Adrenal gland (tissue), 5 donors: ENCODE results near the gene RSBN1.

ENCODE experiments used
- POLR2A ChIP-seq, 2 donors: fragments of 450-650 bp; IDR thresholded peaks; one replicate each; pipeline ENCODE4 v1.6.1; 2017; ENCODE audit warnings: antibody characterized with exemption in 2 of 2, mild to moderate bottlenecking in 2 of 2, moderate library complexity in 1 of 2
- TF ChIP-seq, protein P1 (sequence below), 6 experiments: fragments of 450-650 bp in 4 of 6; fragments of 200-600 bp in 2 of 6; sonication (generic) in 1 of 6; IDR thresholded peaks; 1 replicate in 5 of 6; 2 replicates in 1 of 6; pipeline versions ENCODE4 v1.5.1 to v1.8.0; 2016 to 2021; ENCODE audit warnings: antibody characterized with exemption in 6 of 6, mild to moderate bottlenecking in 2 of 6, moderate library complexity in 1 of 6
- donor health status: DM: no; HTN: no; CAD: no.

DNA sequence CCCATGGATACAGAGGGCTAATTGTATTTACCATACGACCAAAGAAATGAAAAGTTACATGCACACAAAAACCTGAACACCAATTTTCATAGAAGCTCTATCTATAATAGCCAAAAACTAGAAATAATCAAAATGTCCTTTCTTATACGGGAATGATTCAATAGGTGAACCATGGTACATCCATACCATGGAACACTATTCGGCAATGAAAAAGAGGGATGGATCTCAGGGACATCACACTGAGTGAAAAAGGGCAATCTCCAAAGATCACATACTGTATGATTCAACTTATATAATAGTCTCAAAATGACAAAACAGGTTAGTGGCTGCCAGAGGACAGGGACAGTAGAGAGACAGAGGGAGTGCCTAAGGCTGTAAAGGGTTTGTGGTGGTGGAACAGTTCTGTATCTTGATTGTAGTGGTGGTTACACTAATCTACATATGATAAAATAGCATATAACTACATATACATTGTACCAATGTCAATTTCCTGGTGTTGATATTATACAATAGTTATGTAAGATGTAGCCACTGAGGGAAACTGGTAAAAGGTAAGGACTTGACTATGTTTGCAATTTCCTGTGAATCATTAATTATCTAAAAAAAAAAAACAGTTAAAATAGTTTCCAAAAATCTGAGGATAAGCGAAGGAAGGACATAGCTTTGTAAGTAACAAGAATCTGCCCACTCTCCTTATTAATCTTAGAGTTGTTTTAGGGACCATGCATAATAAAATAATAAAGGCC lies 3.7 kb downstream of the RSBN1 start:
- TF ChIP-seq, protein P1, sequence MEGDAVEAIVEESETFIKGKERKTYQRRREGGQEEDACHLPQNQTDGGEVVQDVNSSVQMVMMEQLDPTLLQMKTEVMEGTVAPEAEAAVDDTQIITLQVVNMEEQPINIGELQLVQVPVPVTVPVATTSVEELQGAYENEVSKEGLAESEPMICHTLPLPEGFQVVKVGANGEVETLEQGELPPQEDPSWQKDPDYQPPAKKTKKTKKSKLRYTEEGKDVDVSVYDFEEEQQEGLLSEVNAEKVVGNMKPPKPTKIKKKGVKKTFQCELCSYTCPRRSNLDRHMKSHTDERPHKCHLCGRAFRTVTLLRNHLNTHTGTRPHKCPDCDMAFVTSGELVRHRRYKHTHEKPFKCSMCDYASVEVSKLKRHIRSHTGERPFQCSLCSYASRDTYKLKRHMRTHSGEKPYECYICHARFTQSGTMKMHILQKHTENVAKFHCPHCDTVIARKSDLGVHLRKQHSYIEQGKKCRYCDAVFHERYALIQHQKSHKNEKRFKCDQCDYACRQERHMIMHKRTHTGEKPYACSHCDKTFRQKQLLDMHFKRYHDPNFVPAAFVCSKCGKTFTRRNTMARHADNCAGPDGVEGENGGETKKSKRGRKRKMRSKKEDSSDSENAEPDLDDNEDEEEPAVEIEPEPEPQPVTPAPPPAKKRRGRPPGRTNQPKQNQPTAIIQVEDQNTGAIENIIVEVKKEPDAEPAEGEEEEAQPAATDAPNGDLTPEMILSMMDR (IDR thresholded peaks at IDR 0.05), result no peak
- no peak for TF ChIP-seq POLR2A (IDR thresholded peaks at IDR 0.05)
